Testis (tissue), 3 donors: ENCODE measurements around the gene SAPCD2. TPM values are rescaled to one million over a fixed set of nuclear protein-coding genes. Genes with fewer than 3 reads are reported as not detected.

ENCODE experiments used
- DNase-seq: peaks from one replicate; pipeline ENCODE4 v3.0.0-alpha.2; 2019
- H3K27ac ChIP-seq, 2 donors: fragments of 200-600 bp; sonication (generic); one replicate each; pipeline ENCODE4 v1.5.1; 2019
- H3K27me3 ChIP-seq: fragments of 200-600 bp; sonication (generic); one replicate; pipeline ENCODE4 v1.5.1; 2019
- H3K36me3 ChIP-seq: fragments of 200-600 bp; sonication (generic); one replicate; pipeline ENCODE4 v1.5.1; 2017; ENCODE audit warnings: low read depth; ENCODE audit errors: missing control alignments
- H3K4me1 ChIP-seq: fragments of 200-600 bp; sonication (generic); one replicate; pipeline ENCODE4 v1.5.1; 2019
- H3K4me3 ChIP-seq, 2 donors: fragments of 200-600 bp; sonication (generic); one replicate each; pipeline ENCODE4 v1.5.1; 2017 to 2019
- H3K9me3 ChIP-seq: fragments of 200-600 bp; sonication (generic); one replicate; pipeline ENCODE4 v1.5.1; 2017
- POLR2A ChIP-seq: fragments of 450-650 bp; IDR thresholded peaks from one replicate; pipeline ENCODE4 v1.6.1; 2017; ENCODE audit warnings: antibody characterized with exemption, mild to moderate bottlenecking, moderate library complexity
- WGBS, 2 donors: methylation state at CpG; one replicate each; pipeline ENCODE4 v1.1.5; 2018; 5-methylcytosine and 5-hydroxymethylcytosine counted together
- intact Hi-C: fragments of 100-400 bp; cut with DNase I; formaldehyde crosslinking; loops from one replicate; pipeline ENCODE4 v1.15.1; 2023; ENCODE audit warnings: low total_unique reads
- polyA plus RNA-seq: library from polyadenylated mRNA; stranded (reverse); fragments of 350-450 nt; fragmentation: Illumina TruSeq; extraction: RNeasy Lipid Tissue Mini Kit (QIAGEN cat#74804); gene quantifications from one replicate; pipeline ENCODE4 v1.2.3, GENCODE V29; 2014; ENCODE audit warnings: low read depth, low replicate concordance; ENCODE audit not compliant: insufficient read depth
- total RNA-seq, 2 donors: library from RNA; depleted of rRNA; stranded (reverse); fragments of >200 nt; gene quantifications; one replicate each; pipeline ENCODE4 v1.2.3, GENCODE V29; 2016
- TF ChIP-seq, protein P1 (sequence below), 3 experiments: fragments of 450-650 bp in 2 of 3; fragments of 200-600 bp in 1 of 3; sonication (generic) in 1 of 3; IDR thresholded peaks; one replicate each; pipeline ENCODE4 v1.5.1; 2016 to 2019; ENCODE audit warnings: antibody characterized with exemption in 3 of 3, mild to moderate bottlenecking in 2 of 3, moderate library complexity in 1 of 3

The SAPCD2 gene
- total and polyA plus RNA-seq, 3 donors from 2014 or later: 0.78 to 1.7 (median 1.4) TPM

DNA sequence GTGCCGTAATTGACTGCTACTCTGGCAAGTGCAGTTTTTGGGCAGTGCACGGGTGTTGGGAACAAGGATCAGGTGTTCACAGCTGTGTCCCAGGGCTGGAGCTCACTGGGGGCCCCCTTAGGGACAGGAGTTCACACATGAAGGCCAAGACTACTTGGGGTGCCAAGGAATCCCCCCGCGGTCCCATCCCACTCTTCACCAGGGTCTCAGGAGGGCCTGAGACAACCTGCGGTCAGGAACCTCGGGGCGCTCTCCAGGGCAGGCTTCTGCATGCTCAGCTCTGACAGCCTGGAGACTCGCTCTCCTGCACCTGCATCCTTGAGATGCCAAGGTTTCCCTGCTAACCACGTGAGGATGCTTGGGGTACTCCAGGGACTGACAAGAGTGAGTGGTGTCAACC lies 14.2 kb upstream of the SAPCD2 start:
- 75% methylated on average over 7 to 9 of the region's 9 CpGs for WGBS, 2 donors
- Histone ChIP-seq H3K9me3 (no peaks in the 10 kb centered on the region), H3K4me3 (no peak overlapping the region), H3K27ac (no peak overlapping the region), H3K36me3 (no peaks in the 10 kb centered on the region), H3K27me3 (no peaks in the 10 kb centered on the region), H3K4me1 (peaks cover 17% of the 10 kb centered on the region)
- intact Hi-C loops: no loop called here
- no peak for TF ChIP-seq POLR2A
- TF ChIP-seq, protein P1, sequence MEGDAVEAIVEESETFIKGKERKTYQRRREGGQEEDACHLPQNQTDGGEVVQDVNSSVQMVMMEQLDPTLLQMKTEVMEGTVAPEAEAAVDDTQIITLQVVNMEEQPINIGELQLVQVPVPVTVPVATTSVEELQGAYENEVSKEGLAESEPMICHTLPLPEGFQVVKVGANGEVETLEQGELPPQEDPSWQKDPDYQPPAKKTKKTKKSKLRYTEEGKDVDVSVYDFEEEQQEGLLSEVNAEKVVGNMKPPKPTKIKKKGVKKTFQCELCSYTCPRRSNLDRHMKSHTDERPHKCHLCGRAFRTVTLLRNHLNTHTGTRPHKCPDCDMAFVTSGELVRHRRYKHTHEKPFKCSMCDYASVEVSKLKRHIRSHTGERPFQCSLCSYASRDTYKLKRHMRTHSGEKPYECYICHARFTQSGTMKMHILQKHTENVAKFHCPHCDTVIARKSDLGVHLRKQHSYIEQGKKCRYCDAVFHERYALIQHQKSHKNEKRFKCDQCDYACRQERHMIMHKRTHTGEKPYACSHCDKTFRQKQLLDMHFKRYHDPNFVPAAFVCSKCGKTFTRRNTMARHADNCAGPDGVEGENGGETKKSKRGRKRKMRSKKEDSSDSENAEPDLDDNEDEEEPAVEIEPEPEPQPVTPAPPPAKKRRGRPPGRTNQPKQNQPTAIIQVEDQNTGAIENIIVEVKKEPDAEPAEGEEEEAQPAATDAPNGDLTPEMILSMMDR (IDR thresholded peaks at IDR 0.05): no peak
- DNase-seq: no peak

DNA sequence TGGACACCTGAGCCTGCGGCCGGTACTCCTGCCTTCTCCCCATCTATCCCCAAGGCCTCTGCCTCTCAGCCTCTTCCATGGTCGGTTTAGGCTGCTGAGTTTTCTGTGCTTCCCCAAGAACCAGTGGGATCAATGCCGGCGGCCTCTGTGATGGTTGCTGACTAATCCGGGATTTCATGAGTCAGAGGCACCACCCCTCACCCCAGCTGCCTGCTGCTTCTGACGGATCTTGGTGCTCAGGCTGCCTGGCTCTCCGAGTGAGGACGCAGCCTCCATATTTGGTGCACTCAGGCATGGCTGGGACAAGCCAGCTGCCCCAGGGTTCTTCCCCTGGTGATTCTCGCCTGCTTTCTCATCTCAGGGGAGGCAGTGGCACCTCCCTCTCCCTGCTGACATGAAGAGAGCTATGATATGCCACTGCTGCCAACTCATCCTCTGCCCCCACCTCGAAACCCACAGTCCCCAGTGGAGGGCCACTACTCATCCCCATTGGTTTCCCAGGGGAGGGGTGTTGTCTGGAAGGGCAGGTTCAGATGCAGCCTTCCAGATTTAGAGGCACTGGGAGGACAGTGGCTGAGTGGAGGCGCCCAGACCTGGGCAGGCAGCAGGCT lies 13.1 kb upstream of the SAPCD2 start:
- 75 to 86% methylated on average over 8 to 12 of the region's 12 CpGs for WGBS, 2 donors
- Histone ChIP-seq H3K9me3 (no peaks in the 10 kb centered on the region), H3K4me3 (no peak overlapping the region), H3K4me1 (peaks cover 25% of the 10 kb centered on the region), H3K36me3 (no peaks in the 10 kb centered on the region), H3K27ac (no peak overlapping the region), H3K27me3 (no peaks in the 10 kb centered on the region)
- TF ChIP-seq, protein P1 (IDR thresholded peaks at IDR 0.05): no peak
- TF ChIP-seq POLR2A: no peak
- intact Hi-C loops: no loop called here
- DNase-seq: no peak

DNA sequence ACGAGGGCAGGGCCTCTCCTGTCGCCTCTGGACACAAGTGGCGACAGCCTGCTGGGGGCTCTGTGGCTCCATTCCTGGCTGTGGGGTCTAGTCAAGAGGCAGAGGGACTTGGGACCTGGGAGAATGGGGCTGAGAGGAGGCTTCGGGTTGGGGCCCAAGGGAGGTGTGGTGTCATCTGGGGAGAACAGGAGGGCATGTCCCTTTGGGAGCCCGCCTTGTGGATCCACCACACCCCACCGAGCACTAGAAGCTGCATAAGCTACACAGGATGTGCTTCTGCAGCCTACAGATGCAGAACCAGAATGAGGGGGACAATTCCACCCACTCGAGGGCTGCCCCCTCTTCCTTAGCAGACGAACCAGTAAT lies 12.6 kb upstream of the SAPCD2 start:
- WGBS, 2 donors: 83 to 91% methylated on average over 8 of the region's 8 CpGs
- Histone ChIP-seq H3K36me3 (no peaks in the 10 kb centered on the region), H3K27me3 (no peaks in the 10 kb centered on the region), H3K4me3 (no peak overlapping the region), H3K27ac (no peak overlapping the region), H3K4me1 (peaks cover 26% of the 10 kb centered on the region), H3K9me3 (no peaks in the 10 kb centered on the region)
- intact Hi-C loops: no loop called here
- no peak for DNase-seq
- TF ChIP-seq POLR2A: no peak
- TF ChIP-seq, protein P1 (IDR thresholded peaks at IDR 0.05): no peak

GRCh38 chr9:137082222-137082924 lies 12.0 kb upstream of the SAPCD2 start:
- Histone ChIP-seq H3K4me1 (peaks cover 21% of the 10 kb centered on the region), H3K27ac (no peak overlapping the region), H3K36me3 (no peaks in the 10 kb centered on the region), H3K9me3 (no peaks in the 10 kb centered on the region), H3K4me3 (no peak overlapping the region), H3K27me3 (no peaks in the 10 kb centered on the region)
- intact Hi-C loops: no loop called here
- no peak for DNase-seq
- WGBS, 2 donors: 91 to 100% methylated on average over 6 to 14 of the region's 16 CpGs
- no peak for TF ChIP-seq POLR2A
- TF ChIP-seq, protein P1 (IDR thresholded peaks at IDR 0.05): no peak
